GM21390 (cell line): Measurements from ENCODE around the gene MAPK8IP3.

Source experiments
- ATAC-seq: cut with Tn5 transposase; IDR thresholded peaks from one replicate; pipeline ENCODE4 v1.9.1; 2021; ENCODE audit not compliant: unreplicated experiment

Gene MAPK8IP3

GRCh38 chr16:1740234-1740633 is 34.2 kb downstream of the MAPK8IP3 start:
- ATAC-seq: no peak

- no peak for ATAC-seq
These were observed 34.9 kb downstream of the MAPK8IP3 start for GRCh38 chr16:1740781-1741490.

- ATAC-seq: no peak
These were observed 35.7 kb downstream of the MAPK8IP3 start for GRCh38 chr16:1741553-1742165.

- ATAC-seq: no peak
These were observed 37.7 kb downstream of the MAPK8IP3 start for GRCh38 chr16:1743376-1744337.

- no peak for ATAC-seq
These were observed 38.4 kb downstream of the MAPK8IP3 start for GRCh38 chr16:1744338-1744840.

- ATAC-seq: no peak
These were observed 39.3 kb downstream of the MAPK8IP3 start for GRCh38 chr16:1745181-1745899.

GRCh38 chr16:1745900-1746692 is 40.1 kb downstream of the MAPK8IP3 start:
- ATAC-seq: no peak

- no peak for ATAC-seq
These were observed 40.7 kb downstream of the MAPK8IP3 start for GRCh38 chr16:1746693-1747195.

- no peak for ATAC-seq
These were observed 41.9 kb downstream of the MAPK8IP3 start for GRCh38 chr16:1747934-1748333.

- ATAC-seq: no peak
These were observed 43.4 kb downstream of the MAPK8IP3 start for GRCh38 chr16:1749152-1750117.

GRCh38 chr16:1751946-1752345 is 46.0 kb downstream of the MAPK8IP3 start:
- ATAC-seq: no peak

- ATAC-seq: no peak
These were observed 46.9 kb downstream of the MAPK8IP3 start for GRCh38 chr16:1752853-1753252.

- no peak for ATAC-seq
These were observed 48.2 kb downstream of the MAPK8IP3 start for GRCh38 chr16:1754204-1754603.

GRCh38 chr16:1757714-1758461 is 51.9 kb downstream of the MAPK8IP3 start:
- no peak for ATAC-seq

- ATAC-seq: no peak
These were observed 52.9 kb downstream of the MAPK8IP3 start for GRCh38 chr16:1758923-1759322.

- ATAC-seq: no peak
These were observed 53.5 kb downstream of the MAPK8IP3 start for GRCh38 chr16:1759511-1759910.

- no peak for ATAC-seq
These were observed 54.9 kb downstream of the MAPK8IP3 start for GRCh38 chr16:1760911-1761310.

- no peak for ATAC-seq
These were observed 55.8 kb downstream of the MAPK8IP3 start for GRCh38 chr16:1761751-1762150.
